ENCODE data around the gene GALNT8.

- TF ChIP-seq CTCF (IDR thresholded peaks at IDR 0.05) (no peak), POLR2A (IDR thresholded peaks at IDR 0.05) (no peak)
Measured at GRCh38 chr12:4717806-4718205, 2.4 kb upstream of the GALNT8 start.
